Nephron progenitor cell (in vitro differentiated cells): ENCODE results near the gene IQGAP2.
A peak's percentile ranks its signal among the peaks of the same experiment; 100 is the strongest.

Experiments used
- DNase-seq: peaks from one replicate; pipeline ENCODE4 v3.0.0; 2021
- H3K27ac Mint-ChIP-seq: 2 replicates; pipeline ENCODE4 v1.8.0; 2021; ENCODE audit warnings: mild to moderate bottlenecking, moderate library complexity, mixed read lengths
- H3K27me3 Mint-ChIP-seq: 2 replicates; pipeline ENCODE4 v1.8.0; 2021; ENCODE audit warnings: mild to moderate bottlenecking, low read depth, mixed read lengths; ENCODE audit not compliant: poor library complexity
- H3K36me3 Mint-ChIP-seq: 2 replicates; pipeline ENCODE4 v1.8.0; 2021; ENCODE audit warnings: low read depth, mixed read lengths
- H3K4me1 Mint-ChIP-seq: 2 replicates; pipeline ENCODE4 v1.8.0; 2021; ENCODE audit warnings: mixed read lengths
- H3K4me3 Mint-ChIP-seq: 2 replicates; pipeline ENCODE4 v1.8.0; 2021; ENCODE audit warnings: mild to moderate bottlenecking, moderate library complexity, mixed read lengths
- H3K9me3 Mint-ChIP-seq: 2 replicates; pipeline ENCODE4 v1.8.0; 2021; ENCODE audit warnings: mild to moderate bottlenecking, moderate library complexity, mixed read lengths
- TF ChIP-seq, protein P1 (sequence below): fragments of 200-600 bp; sonication (generic); IDR thresholded peaks from 2 replicates; pipeline ENCODE4 v1.5.0; 2021; ENCODE audit warnings: antibody characterized with exemption

IQGAP2 gene

GRCh38 chr5:76576996-76577395 is 173.9 kb downstream of the IQGAP2 start:
- no peak overlapping the region for H3K4me3 Mint-ChIP-seq
- no peaks in the 10 kb centered on the region for H3K27me3 Mint-ChIP-seq
- no peak for DNase-seq
- H3K36me3 Mint-ChIP-seq = no peaks in the 10 kb centered on the region
- no peaks in the 10 kb centered on the region for H3K9me3 Mint-ChIP-seq
- TF ChIP-seq, protein P1, sequence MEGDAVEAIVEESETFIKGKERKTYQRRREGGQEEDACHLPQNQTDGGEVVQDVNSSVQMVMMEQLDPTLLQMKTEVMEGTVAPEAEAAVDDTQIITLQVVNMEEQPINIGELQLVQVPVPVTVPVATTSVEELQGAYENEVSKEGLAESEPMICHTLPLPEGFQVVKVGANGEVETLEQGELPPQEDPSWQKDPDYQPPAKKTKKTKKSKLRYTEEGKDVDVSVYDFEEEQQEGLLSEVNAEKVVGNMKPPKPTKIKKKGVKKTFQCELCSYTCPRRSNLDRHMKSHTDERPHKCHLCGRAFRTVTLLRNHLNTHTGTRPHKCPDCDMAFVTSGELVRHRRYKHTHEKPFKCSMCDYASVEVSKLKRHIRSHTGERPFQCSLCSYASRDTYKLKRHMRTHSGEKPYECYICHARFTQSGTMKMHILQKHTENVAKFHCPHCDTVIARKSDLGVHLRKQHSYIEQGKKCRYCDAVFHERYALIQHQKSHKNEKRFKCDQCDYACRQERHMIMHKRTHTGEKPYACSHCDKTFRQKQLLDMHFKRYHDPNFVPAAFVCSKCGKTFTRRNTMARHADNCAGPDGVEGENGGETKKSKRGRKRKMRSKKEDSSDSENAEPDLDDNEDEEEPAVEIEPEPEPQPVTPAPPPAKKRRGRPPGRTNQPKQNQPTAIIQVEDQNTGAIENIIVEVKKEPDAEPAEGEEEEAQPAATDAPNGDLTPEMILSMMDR = no peak
- no peak overlapping the region for H3K27ac Mint-ChIP-seq
- no peaks in the 10 kb centered on the region for H3K4me1 Mint-ChIP-seq

DNA sequence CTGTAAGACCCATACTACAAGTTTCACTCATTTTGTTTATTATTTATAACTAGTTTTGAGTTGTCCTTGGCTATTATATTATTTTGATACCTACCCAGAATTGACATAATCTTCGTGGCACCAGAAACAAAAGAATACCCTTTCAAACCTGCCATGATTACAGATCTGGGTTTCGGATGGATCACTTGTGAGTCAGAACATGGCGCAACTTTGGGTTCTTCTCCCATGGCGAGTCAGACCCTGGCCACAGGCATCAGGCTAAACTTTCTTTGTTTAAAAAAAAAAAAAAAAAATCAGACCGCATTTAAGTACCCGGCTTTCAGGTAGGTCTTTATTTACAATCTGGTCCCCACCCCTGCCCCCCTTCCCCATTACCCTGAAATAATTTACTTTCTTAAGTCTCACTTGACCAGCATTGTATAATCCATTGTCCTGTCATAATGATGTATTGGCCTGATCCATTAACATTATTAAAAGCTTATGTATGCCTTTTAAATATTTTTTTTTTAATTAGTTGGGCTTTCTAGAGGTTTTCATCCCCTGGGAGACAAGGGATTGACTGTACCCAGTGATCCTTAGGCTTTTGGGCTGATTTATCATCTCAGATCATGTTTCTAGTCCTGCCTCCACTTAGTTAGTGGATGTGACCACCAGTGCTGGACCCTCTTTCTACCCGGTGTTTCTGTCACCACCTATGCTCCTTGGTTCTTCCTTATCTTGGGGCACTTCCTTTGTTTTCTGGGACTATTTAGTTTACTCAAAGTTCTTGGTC is 176.3 kb downstream of the IQGAP2 start:
- Mint-ChIP-seq H3K9me3 (no peaks in the 10 kb centered on the region), H3K27me3 (no peaks in the 10 kb centered on the region), H3K4me3 (no peak overlapping the region), H3K27ac (no peak overlapping the region), H3K4me1 (peaks cover 10% of the 10 kb centered on the region), H3K36me3 (no peaks in the 10 kb centered on the region)
- no peak for DNase-seq
- TF ChIP-seq, protein P1 = no peak

DNA sequence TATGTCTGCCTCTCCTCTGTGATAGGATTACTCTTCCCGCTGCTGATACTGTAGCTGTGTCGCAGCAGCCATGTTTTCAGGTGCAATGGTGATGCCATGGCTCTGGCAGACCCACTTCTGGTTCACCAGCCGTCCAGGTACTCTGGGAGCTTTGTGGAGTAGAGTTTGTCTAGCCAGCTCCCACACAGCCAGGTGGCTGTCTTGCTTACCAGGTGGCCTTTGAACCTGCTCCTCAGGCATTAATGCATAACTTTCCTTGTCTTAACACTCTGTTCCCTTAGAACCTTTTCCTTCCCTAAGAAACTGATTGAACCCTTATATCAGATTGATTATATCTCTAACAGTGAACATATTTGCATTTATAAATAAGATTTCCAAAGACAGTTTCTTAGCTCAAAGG is 177.9 kb downstream of the IQGAP2 start:
- Mint-ChIP-seq H3K9me3 (no peaks in the 10 kb centered on the region), H3K27ac (peak overlapping the region; percentile 14), H3K27me3 (no peaks in the 10 kb centered on the region), H3K36me3 (no peaks in the 10 kb centered on the region), H3K4me3 (no peak overlapping the region), H3K4me1 (peaks cover 10% of the 10 kb centered on the region)
- TF ChIP-seq, protein P1 = no peak
- DNase-seq = no peak

DNA sequence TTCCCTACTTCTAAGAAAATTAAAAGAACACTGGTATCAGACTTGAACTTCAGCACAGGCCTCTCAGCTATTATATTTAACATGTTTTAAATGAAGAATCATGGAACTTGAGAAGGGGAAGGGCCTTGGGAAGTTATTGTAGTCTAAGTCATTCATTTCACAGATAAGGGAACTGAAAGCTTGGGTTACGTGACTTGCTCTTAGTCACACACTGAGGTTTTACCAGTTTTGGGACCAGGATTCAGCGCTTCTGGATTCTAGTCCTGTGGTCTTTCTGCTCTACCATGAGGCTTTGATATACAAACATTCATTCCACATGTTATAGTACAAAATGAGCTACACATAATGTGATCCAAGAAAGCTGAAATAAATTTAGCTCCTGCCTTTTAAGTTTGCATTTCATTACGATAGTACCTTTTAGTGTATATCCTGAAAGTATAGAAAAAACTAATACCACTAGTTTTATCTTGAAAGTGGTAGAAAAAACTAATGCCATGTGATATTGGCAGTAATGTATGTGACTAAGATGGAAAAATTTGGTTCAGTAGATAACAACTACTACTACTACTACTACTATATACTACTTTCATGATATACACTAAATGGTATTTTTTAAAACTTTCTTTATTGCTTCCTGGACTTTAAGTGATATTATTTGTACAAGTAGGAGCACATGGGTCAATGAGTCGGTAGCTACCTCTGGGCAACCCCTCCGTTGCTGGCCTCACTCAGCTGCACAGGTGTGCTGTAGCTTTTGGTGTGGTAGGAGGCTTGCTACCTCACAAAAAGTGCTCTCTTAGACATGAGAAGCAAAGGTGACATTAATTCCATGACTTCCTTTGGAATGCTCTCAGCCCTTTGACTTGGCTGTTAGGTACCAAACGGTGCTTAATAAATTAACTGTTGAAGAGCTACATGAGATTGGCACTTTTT is 179.4 kb downstream of the IQGAP2 start:
- H3K27ac Mint-ChIP-seq = no peak overlapping the region
- DNase-seq = no peak
- peaks cover 10% of the 10 kb centered on the region for H3K4me1 Mint-ChIP-seq
- no peaks in the 10 kb centered on the region for H3K36me3 Mint-ChIP-seq
- H3K9me3 Mint-ChIP-seq = no peaks in the 10 kb centered on the region
- TF ChIP-seq, protein P1 = no peak
- no peaks in the 10 kb centered on the region for H3K27me3 Mint-ChIP-seq
- no peak overlapping the region for H3K4me3 Mint-ChIP-seq

DNA sequence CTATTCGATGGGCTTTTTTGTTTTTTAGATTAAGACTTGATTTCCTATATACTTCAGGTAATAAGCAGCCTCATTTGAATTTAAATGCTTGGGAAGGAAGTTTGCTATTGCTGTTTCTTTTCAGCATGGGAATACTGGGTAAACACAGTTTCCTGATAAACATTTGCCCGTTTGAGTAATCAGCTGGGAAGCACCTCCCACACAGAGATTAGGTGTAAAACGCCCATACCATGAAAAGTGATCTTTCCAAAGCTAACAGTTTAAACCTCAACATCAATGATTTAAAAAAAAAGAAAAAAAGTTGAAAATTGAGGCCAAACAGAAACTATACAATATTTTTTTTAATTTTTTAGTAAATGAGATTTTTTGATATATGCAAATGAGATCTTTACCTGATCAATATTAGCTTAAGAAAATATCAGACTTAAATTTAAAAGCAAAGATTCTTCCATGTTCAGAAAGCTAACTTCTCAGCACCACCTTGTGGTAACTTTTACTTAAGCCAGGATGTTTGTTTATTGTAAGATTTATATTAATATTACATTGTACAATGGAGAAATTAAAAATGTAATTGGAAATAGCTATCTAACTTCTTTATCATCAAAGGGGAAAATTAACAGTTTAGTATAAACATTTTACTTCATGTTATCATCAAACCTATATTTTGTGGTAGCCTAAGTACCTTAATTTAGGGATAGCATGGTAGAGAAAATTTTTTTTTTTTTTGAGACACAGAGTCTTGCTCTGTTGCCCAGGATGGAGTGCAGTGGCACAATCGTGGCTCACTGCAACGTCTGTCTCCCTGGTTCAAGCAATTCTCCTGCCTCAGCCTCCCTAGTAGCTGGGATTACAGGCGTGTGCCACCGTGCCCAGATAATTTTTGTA is 180.3 kb downstream of the IQGAP2 start:
- Mint-ChIP-seq H3K4me3 (no peak overlapping the region), H3K4me1 (peaks cover 10% of the 10 kb centered on the region), H3K9me3 (no peaks in the 10 kb centered on the region), H3K27me3 (no peaks in the 10 kb centered on the region), H3K27ac (no peak overlapping the region), H3K36me3 (peaks cover 2% of the 10 kb centered on the region)
- DNase-seq = no peak
- TF ChIP-seq, protein P1 = peak; percentile 21
